PC-3 (cell line): Measurements from ENCODE around the gene OR2B6.

Experiments used
- EZH2 ChIP-seq: fragments of 300-600 bp; sonication (generic); IDR thresholded peaks from one replicate; pipeline ENCODE4 v1.6.1; 2017; ENCODE audit warnings: antibody characterized with exemption, mild to moderate bottlenecking, low read length; ENCODE audit not compliant: unreplicated experiment
- EZH2phosphoT487 ChIP-seq: fragments of 300-600 bp; sonication (generic); IDR thresholded peaks from 2 replicates; pipeline ENCODE4 v1.6.1; 2018; ENCODE audit warnings: mild to moderate bottlenecking, antibody characterized with exemption, low read length, borderline replicate concordance
- TF ChIP-seq, protein P1 (sequence below): fragments of 300-600 bp; sonication (generic); conservative IDR thresholded peaks from 2 replicates; pipeline ENCODE4 v1.5.1; 2017; ENCODE audit warnings: antibody characterized with exemption, low read depth, mild to moderate bottlenecking, low read length

DNA sequence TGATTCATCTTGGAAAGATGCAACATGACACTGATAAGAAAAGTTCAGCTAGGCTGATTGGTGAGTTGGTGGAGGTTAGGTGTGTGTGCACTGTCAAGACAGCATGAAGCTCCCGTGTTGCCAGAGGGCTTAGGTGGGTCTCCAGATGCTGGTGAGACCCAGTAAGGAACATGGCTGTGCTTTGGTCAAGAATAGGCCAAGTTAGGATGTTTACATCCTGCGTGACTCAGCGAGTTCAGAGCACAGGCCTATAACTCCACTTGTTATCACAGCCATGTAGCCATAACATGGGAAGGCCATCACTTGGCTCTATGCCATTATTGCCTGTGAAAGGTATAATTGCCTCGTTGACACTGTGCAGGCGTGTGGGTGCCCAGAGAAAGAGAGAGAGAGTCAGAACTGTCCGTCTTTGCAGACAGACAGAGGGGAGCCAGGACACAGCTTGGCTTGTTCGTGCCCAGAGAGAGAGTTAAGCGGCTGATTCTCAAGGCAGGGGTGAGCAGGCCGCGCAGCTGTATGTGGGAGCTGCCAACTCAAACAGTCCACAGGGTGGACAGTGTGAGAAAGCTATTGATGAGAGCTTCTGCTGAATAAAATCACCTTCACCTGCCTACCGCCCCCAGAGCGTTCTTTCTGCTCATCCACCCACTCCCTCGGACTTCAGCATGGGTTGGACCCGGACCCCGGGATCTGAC lies 43.5 kb downstream of the OR2B6 start:
- TF ChIP-seq, protein P1, sequence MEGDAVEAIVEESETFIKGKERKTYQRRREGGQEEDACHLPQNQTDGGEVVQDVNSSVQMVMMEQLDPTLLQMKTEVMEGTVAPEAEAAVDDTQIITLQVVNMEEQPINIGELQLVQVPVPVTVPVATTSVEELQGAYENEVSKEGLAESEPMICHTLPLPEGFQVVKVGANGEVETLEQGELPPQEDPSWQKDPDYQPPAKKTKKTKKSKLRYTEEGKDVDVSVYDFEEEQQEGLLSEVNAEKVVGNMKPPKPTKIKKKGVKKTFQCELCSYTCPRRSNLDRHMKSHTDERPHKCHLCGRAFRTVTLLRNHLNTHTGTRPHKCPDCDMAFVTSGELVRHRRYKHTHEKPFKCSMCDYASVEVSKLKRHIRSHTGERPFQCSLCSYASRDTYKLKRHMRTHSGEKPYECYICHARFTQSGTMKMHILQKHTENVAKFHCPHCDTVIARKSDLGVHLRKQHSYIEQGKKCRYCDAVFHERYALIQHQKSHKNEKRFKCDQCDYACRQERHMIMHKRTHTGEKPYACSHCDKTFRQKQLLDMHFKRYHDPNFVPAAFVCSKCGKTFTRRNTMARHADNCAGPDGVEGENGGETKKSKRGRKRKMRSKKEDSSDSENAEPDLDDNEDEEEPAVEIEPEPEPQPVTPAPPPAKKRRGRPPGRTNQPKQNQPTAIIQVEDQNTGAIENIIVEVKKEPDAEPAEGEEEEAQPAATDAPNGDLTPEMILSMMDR, result no peak
- TF ChIP-seq EZH2 (no peak), EZH2phosphoT487 (no peak)
